GM19023 (cell line): ENCODE results near the gene GMPR.
"Not testable (repeated sequence)": the region's sequence is repeated elsewhere in the genome, so short reads cannot be mapped to it uniquely, and the experiment has no call there.

Experiments used
- ATAC-seq: cut with Tn5 transposase; IDR thresholded peaks from one replicate; pipeline ENCODE4 v1.9.1; 2021; ENCODE audit warnings: mild to moderate bottlenecking, moderate library complexity; ENCODE audit not compliant: unreplicated experiment

Gene GMPR

GRCh38 chr6:16225062-16225731 lies 13.2 kb upstream of the GMPR start:
- ATAC-seq, result not testable (repeated sequence)

- not testable (repeated sequence) for ATAC-seq
Observed at GRCh38 chr6:16226117-16227047, 12.0 kb upstream of the GMPR start.

- no peak for ATAC-seq
Observed at GRCh38 chr6:16227048-16227562, 11.3 kb upstream of the GMPR start.

- ATAC-seq, result no peak
Observed at GRCh38 chr6:16227605-16228004, 10.8 kb upstream of the GMPR start.

- no peak for ATAC-seq
Observed at GRCh38 chr6:16228043-16228442, 10.3 kb upstream of the GMPR start.

- no peak for ATAC-seq
Observed at GRCh38 chr6:16228709-16229665, 9.4 kb upstream of the GMPR start.

- ATAC-seq, result no peak
Observed at GRCh38 chr6:16229700-16230099, 8.7 kb upstream of the GMPR start.

GRCh38 chr6:16230953-16231352 lies 7.4 kb upstream of the GMPR start:
- no peak for ATAC-seq

GRCh38 chr6:16232086-16232485 lies 6.3 kb upstream of the GMPR start:
- ATAC-seq, result no peak

GRCh38 chr6:16236009-16236501 lies 2.3 kb upstream of the GMPR start:
- ATAC-seq, result no peak

GRCh38 chr6:16236631-16237199 lies 1.7 kb upstream of the GMPR start:
- ATAC-seq, result no peak

GRCh38 chr6:16237242-16237641 lies 1.1 kb upstream of the GMPR start:
- no peak for ATAC-seq

GRCh38 chr6:16238963-16239797 lies 793 bp downstream of the GMPR start:
- ATAC-seq, result no peak

GRCh38 chr6:16239798-16240123 lies 1.4 kb downstream of the GMPR start:
- ATAC-seq, result no peak

- ATAC-seq, result no peak
Observed at GRCh38 chr6:16240589-16241320, 2.4 kb downstream of the GMPR start.

GRCh38 chr6:16241321-16241689 lies 2.9 kb downstream of the GMPR start:
- ATAC-seq, result no peak

GRCh38 chr6:16243055-16243454 lies 4.7 kb downstream of the GMPR start:
- no peak for ATAC-seq

- ATAC-seq, result no peak
Observed at GRCh38 chr6:16243664-16244063, 5.3 kb downstream of the GMPR start.

- no peak for ATAC-seq
Observed at GRCh38 chr6:16244446-16244845, 6.1 kb downstream of the GMPR start.
